Brain microvascular endothelial cell (primary cell): ENCODE results near the gene NADSYN1.

Source experiments
- DNase-seq: peaks from one replicate; pipeline ENCODE4 v3.0.0-alpha.2; 2020
- H3K27ac ChIP-seq: fragments of 250-450 bp; sonication (Bioruptor Pico); 2 replicates; pipeline ENCODE4 v1.5.1; 2020; ENCODE audit warnings: mild to moderate bottlenecking, moderate library complexity
- H3K27me3 ChIP-seq: fragments of 250-450 bp; sonication (Bioruptor Pico); replicated peaks from 2 replicates; pipeline ENCODE4 v1.5.1; 2020; ENCODE audit warnings: mild to moderate bottlenecking
- H3K36me3 ChIP-seq: fragments of 250-450 bp; sonication (Bioruptor Pico); replicated peaks from 2 replicates; pipeline ENCODE4 v1.5.1; 2020; ENCODE audit warnings: mild to moderate bottlenecking
- H3K4me3 ChIP-seq: 2 replicates; pipeline ENCODE4 v1.5.1; 2011; ENCODE audit warnings: low read depth, mild to moderate bottlenecking, control low read depth, low read length, moderate library complexity
- CTCF ChIP-seq: IDR thresholded peaks from 2 replicates; pipeline ENCODE4 v1.5.1; 2011; ENCODE audit warnings: low read depth, mild to moderate bottlenecking, moderate library complexity, low read length, control low read depth, inconsistent platforms; ENCODE audit errors: missing control alignments
- in situ Hi-C: cut with HindIII; loops from 2 replicates; pipeline ENCODE4 v1.10.0; 2017; ENCODE audit warnings: low sequenced_read_pairs, low pct_ligation_motif_present

NADSYN1 gene

GRCh38 chr11:71496421-71496820 lies 43.4 kb downstream of the NADSYN1 start:
- H3K4me3 ChIP-seq, result no peak overlapping the region
- no peak overlapping the region for H3K27ac ChIP-seq
- peaks cover 41% of the 10 kb centered on the region for H3K36me3 ChIP-seq
- in situ Hi-C loops, result no loop called here
- no peak for DNase-seq
- TF ChIP-seq CTCF, result no peak
- H3K27me3 ChIP-seq, result no peaks in the 10 kb centered on the region

GRCh38 chr11:71498091-71498490 lies 45.1 kb downstream of the NADSYN1 start:
- in situ Hi-C loops, result no loop called here
- no peak for DNase-seq
- peaks cover 31% of the 10 kb centered on the region for H3K36me3 ChIP-seq

GRCh38 chr11:71499125-71499524 lies 46.1 kb downstream of the NADSYN1 start:
- TF ChIP-seq CTCF, result no peak
- in situ Hi-C loops, result no loop called here
- no peak overlapping the region for H3K4me3 ChIP-seq
- H3K27ac ChIP-seq, result peak overlapping the region; percentile 32
- peaks cover 32% of the 10 kb centered on the region for H3K36me3 ChIP-seq
- peak; percentile 36 for DNase-seq
- H3K27me3 ChIP-seq, result no peaks in the 10 kb centered on the region

More at GRCh38 chr11:71498091-71498490, 45.1 kb downstream of the NADSYN1 start:
- TF ChIP-seq CTCF, result no peak
- Histone ChIP-seq H3K4me3 (no peak overlapping the region), H3K27me3 (no peaks in the 10 kb centered on the region), H3K27ac (no peak overlapping the region)

GRCh38 chr11:71499546-71499945 lies 46.5 kb downstream of the NADSYN1 start:
- no peaks in the 10 kb centered on the region for H3K27me3 ChIP-seq
- H3K4me3 ChIP-seq, result no peak overlapping the region
- H3K36me3 ChIP-seq, result peaks cover 30% of the 10 kb centered on the region
- no peak for TF ChIP-seq CTCF
- H3K27ac ChIP-seq, result peak overlapping the region; percentile 32
- in situ Hi-C loops, result no loop called here
- no peak for DNase-seq

GRCh38 chr11:71500601-71501021 lies 47.6 kb downstream of the NADSYN1 start:
- DNase-seq, result no peak
- Histone ChIP-seq H3K4me3 (no peak overlapping the region), H3K27ac (no peak overlapping the region), H3K27me3 (no peaks in the 10 kb centered on the region), H3K36me3 (peaks cover 28% of the 10 kb centered on the region)
- no peak for TF ChIP-seq CTCF
- in situ Hi-C loops, result no loop called here
